GM12878 (cell line): ENCODE results near the gene TTC39B. TPM values are rescaled to one million over a fixed set of nuclear protein-coding genes. Genes with fewer than 3 reads are reported as not detected.

Experiments used
- ATAC-seq: fragments of 200-7000 bp; cut with Tn5 transposase; 3 replicates; pipeline ENCODE4 v1.9.1; 2020; ENCODE audit warnings: mild to moderate bottlenecking, moderate library complexity
- BruUV-seq: library from RNA; stranded (reverse); fragments of 400-500 nt; replicated peaks from 2 replicates; lab custom pipeline; 2021; lab: Mats Ljungman, UMichigan
- CTCF ChIA-PET: fragments of 300-600 bp; sonication (Branson Sonifier 250); formaldehyde crosslinking; extraction: SDS; loops from one replicate; lab custom pipeline; 2021; ENCODE audit warnings: inconsistent platforms; lab: Yijun Ruan, JAX
- POLR2A ChIA-PET: fragments of 350-600 bp; formaldehyde crosslinking; extraction: SDS; loops from one replicate; lab custom pipeline; 2021; ENCODE audit warnings: inconsistent platforms; lab: Charles Lee
- RAD21 ChIA-PET: fragments of 300-600 bp; sonication (Branson Sonifier 250); formaldehyde crosslinking; loops from one replicate; lab custom pipeline; 2023; ENCODE audit warnings: antibody characterized with exemption; ENCODE audit not compliant: unreplicated experiment; lab: Charles Lee
- SMC1A ChIA-PET: fragments of 300-600 bp; sonication (Branson Sonifier 250); formaldehyde crosslinking; loops from one replicate; lab custom pipeline; 2023; ENCODE audit not compliant: unreplicated experiment, uncharacterized antibody; lab: Charles Lee
- DNase-seq: peaks from one replicate; pipeline ENCODE4 v3.0.0-alpha.2; 2011; ENCODE audit warnings: low read depth, low spot score
- FAIRE-seq: peaks from 3 replicates; lab custom pipeline; 2011; peaks lifted over from hg19 to GRCh38; lab: Jason Lieb, UNC
- H2AFZ ChIP-seq: 2 replicates; pipeline ENCODE4 v1.6.0; 2011; ENCODE audit warnings: low read depth, low read length, control low read depth; ENCODE audit not compliant: control insufficient read depth
- H3K27ac ChIP-seq: 2 replicates; pipeline ENCODE4 v1.5.1; 2011; ENCODE audit warnings: control low read depth; ENCODE audit not compliant: control insufficient read depth, insufficient read depth
- H3K27me3 ChIP-seq, 2 experiments: replicated peaks in 1 of 2; 2 replicates each; pipeline versions ENCODE4 v1.6.0 to v1.6.1; 2011; ENCODE audit warnings: low read length in 1 of 2; ENCODE audit not compliant: control insufficient read depth in 2 of 2, insufficient read depth in 2 of 2
- H3K36me3 ChIP-seq, 2 experiments: 2 replicates each; pipeline ENCODE4 v1.5.1; 2011; ENCODE audit warnings: low read length in 1 of 2; ENCODE audit not compliant: control insufficient read depth in 2 of 2, insufficient read depth in 2 of 2
- H3K4me1 ChIP-seq: 2 replicates; pipeline ENCODE4 v1.6.1; 2011; ENCODE audit warnings: mild to moderate bottlenecking, low read length, moderate library complexity, mixed read lengths; ENCODE audit not compliant: control insufficient read depth, insufficient read depth
- H3K4me2 ChIP-seq: 2 replicates; pipeline ENCODE4 v1.6.0; 2011; ENCODE audit warnings: control low read depth; ENCODE audit not compliant: control insufficient read depth, insufficient read depth
- H3K4me3 ChIP-seq: fragments of 200-600 bp; sonication (generic); 2 replicates; pipeline ENCODE4 v1.5.1; 2016
- H3K79me2 ChIP-seq: 2 replicates; pipeline ENCODE4 v1.6.0; 2011; ENCODE audit warnings: low read length; ENCODE audit not compliant: control insufficient read depth, insufficient read depth
- H3K9ac ChIP-seq: 2 replicates; pipeline ENCODE4 v1.8.0; 2011; ENCODE audit warnings: low read length, control low read depth, mixed read lengths; ENCODE audit not compliant: control insufficient read depth, insufficient read depth
- H3K9me3 ChIP-seq: replicated peaks from 3 replicates; pipeline ENCODE4 v1.5.1; 2011; ENCODE audit warnings: mild to moderate bottlenecking, low read length; ENCODE audit not compliant: control insufficient read depth, insufficient read depth
- H4K20me1 ChIP-seq: 2 replicates; pipeline ENCODE4 v1.6.0; 2011; ENCODE audit not compliant: control insufficient read depth, insufficient read depth
- BCL11A ChIP-seq: IDR thresholded peaks from 2 replicates; pipeline ENCODE4 v1.6.1; 2011; ENCODE audit warnings: low read depth, low read length
- CBX5 ChIP-seq: sonication (generic); IDR thresholded peaks from 2 replicates; pipeline ENCODE4 v1.6.1; 2016; ENCODE audit warnings: low read depth, moderate library complexity, mild to moderate bottlenecking, inconsistent platforms
- RAD51 ChIP-seq: fragments of 450-650 bp; IDR thresholded peaks from 2 replicates; pipeline ENCODE4 v1.6.1; 2016; ENCODE audit warnings: moderate library complexity, mild to moderate bottlenecking, inconsistent platforms
- RFX5 ChIP-seq: IDR thresholded peaks from 2 replicates; pipeline ENCODE4 v1.6.1; 2011; ENCODE audit warnings: low read depth, low read length, improper control_type of control experiment
- SP1 ChIP-seq: IDR thresholded peaks from one replicate; pipeline ENCODE4 v1.6.1; 2011; ENCODE audit warnings: low read depth, low read length
- YY1 ChIP-seq: IDR thresholded peaks from 2 replicates; pipeline ENCODE4 v1.6.1; 2011; ENCODE audit warnings: low read depth, mild to moderate bottlenecking, low read length
- WGBS: methylation state at CpG from one replicate; pipeline ENCODE4 v1.1.6; 2016; ENCODE audit warnings: low lambda C conversion rate; ENCODE audit not compliant: insufficient replicate concordance, insufficient coverage; ENCODE audit errors: missing lambda C conversion rate; 5-methylcytosine and 5-hydroxymethylcytosine counted together
- in situ Hi-C: fragments of 300-500 bp; cut with MboI; formaldehyde crosslinking; loops from 9 replicates; pipeline ENCODE4 v1.14.3; 2018; ENCODE audit warnings: mixed read lengths
- intact Hi-C: fragments of 100-400 bp; cut with micrococcal nuclease; formaldehyde crosslinking; loops from one replicate; pipeline ENCODE4 v1.14.2; 2022; ENCODE audit not compliant: unreplicated experiment
- polyA plus RNA-seq, 11 experiments: library from polyadenylated mRNA; depleted of rRNA in 4 of 11; unstranded in 6 of 11; stranded (reverse) in 5 of 11; fragments of >200 nt; fragmentation: Nextera tagmentation in 4 of 11; fragmentation: Illumina TruSeq in 1 of 11; extraction: Ambion mirVana in 4 of 11; extraction: Trizol in 1 of 11; gene quantifications; 1 replicate in 1 of 11; 2 replicates in 10 of 11; pipeline versions ENCODE4 v1.2.1 to v1.2.3, GENCODE V29; 2011 to 2016; ENCODE audit warnings: inconsistent platforms in 2 of 11, missing spikeins in 2 of 11, low read depth in 1 of 11
- total RNA-seq, 4 experiments: library from RNA; depleted of rRNA in 3 of 4; stranded (reverse); fragments of >200 nt in 3 of 4; fragmentation: Illumina TruSeq in 1 of 4; extraction: Trizol in 1 of 4; gene quantifications; 2 replicates each; pipeline versions ENCODE4 v1.2.1 to v1.2.3, GENCODE V29; 2013 to 2021
- TF ChIP-seq, protein P1 (sequence below): IDR thresholded peaks from 2 replicates; pipeline ENCODE4 v1.6.1; 2011; ENCODE audit warnings: borderline replicate concordance, low read depth, mild to moderate bottlenecking, moderate library complexity, mixed read lengths, low read length; ENCODE audit not compliant: insufficient read depth; ENCODE audit errors: extremely low read length

TTC39B gene
- total and polyA plus RNA-seq, 10 of the 15 experiments (the other 5 are each of a cell fraction or from before 2014, with no cell fraction given) = 0.68 to 2.5 (median 1.5) TPM

DNA sequence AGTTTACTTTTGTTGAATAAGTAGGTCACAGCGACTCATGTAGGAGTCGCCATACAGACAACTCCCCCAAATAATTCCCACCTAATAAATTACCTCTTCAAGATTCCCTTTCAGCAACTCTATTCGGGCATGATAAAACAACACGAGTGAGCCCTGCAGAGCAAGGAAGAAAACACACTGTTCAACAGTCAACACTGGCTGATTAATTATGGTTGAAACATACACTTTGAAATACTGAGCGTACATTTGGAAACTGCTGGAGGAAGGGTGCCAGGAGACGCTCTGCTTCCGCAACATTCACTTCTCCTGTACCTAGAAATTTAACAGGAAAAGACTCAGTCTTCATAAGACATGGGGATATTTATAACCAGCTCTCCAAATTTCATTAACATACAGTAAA, 117.5 kb downstream of the TTC39B start:
- no peaks in the 10 kb centered on the region for H3K27me3 ChIP-seq
- H3K79me2 ChIP-seq = no peaks in the 10 kb centered on the region
- POLR2A ChIA-PET = no interaction called here
- intact Hi-C loops = no loop called here
- H3K4me2 ChIP-seq = no peak overlapping the region
- ATAC-seq (no peak), FAIRE-seq (no peak), DNase-seq (no peak)
- no peak overlapping the region for H3K9ac ChIP-seq
- H3K27ac ChIP-seq = no peak overlapping the region
- SMC1A ChIA-PET = interaction anchor here (0.6 to 1.2 kb wide), 3 partner anchors 16 to 315 kb away, joined by 3 read pairs; no protein-coding TSS in a partner anchor
- RAD21 ChIA-PET = no interaction called here
- no peak for TF ChIP-seq BCL11A
- no peaks in the 10 kb centered on the region for H3K9me3 ChIP-seq
- H2AFZ ChIP-seq = no peak overlapping the region
- in situ Hi-C loops = no loop called here
- 72% methylated on average over 7 of the region's 7 CpGs for WGBS
- no peak overlapping the region for H3K4me3 ChIP-seq
- no peaks in the 10 kb centered on the region for H3K4me1 ChIP-seq
- CTCF ChIA-PET = interaction anchor here (1.1 kb wide), 1 partner anchor 23 kb away, joined by 3 read pairs; no protein-coding TSS in a partner anchor
- no TSS peak for BruUV-seq
- H4K20me1 ChIP-seq = no peaks in the 10 kb centered on the region
- no peaks in the 10 kb centered on the region for H3K36me3 ChIP-seq

DNA sequence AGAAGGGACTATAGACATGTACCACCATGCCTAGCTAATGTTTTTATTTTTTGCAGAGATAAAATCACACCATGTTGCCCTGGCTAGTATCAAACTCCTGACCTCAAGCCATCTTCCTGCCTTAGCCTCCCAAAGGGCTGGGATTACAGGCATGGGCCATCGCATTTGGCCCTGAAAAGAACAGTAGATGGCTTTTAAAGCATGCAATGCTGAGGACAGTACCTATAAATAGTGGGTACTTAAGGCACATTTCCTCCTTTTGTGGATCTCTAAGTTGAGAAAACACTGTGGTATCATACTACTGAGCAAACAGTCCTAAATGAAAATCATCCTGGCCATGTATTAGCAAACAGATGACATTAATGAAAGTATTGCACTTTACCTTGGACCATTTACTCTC, 119.4 kb downstream of the TTC39B start:
- RAD21 ChIA-PET = no interaction called here
- CTCF ChIA-PET = no interaction called here
- no peaks in the 10 kb centered on the region for H4K20me1 ChIP-seq
- intact Hi-C loops = no loop called here
- FAIRE-seq (no peak), DNase-seq (no peak)
- H3K79me2 ChIP-seq = no peaks in the 10 kb centered on the region
- no peaks in the 10 kb centered on the region for H3K27me3 ChIP-seq
- BruUV-seq = no TSS peak
- no peak for TF ChIP-seq YY1
- no peak for TF ChIP-seq SP1
- TF ChIP-seq RAD51 = no peak
- TF ChIP-seq, protein P1, sequence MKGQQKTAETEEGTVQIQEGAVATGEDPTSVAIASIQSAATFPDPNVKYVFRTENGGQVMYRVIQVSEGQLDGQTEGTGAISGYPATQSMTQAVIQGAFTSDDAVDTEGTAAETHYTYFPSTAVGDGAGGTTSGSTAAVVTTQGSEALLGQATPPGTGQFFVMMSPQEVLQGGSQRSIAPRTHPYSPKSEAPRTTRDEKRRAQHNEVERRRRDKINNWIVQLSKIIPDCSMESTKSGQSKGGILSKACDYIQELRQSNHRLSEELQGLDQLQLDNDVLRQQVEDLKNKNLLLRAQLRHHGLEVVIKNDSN = no peak
- no peak for TF ChIP-seq CBX5
- no peak for TF ChIP-seq RFX5
- TF ChIP-seq, all 136 proteins: peak for 0
- Histone ChIP-seq H3K9ac (no peak overlapping the region), H3K27ac (no peak overlapping the region), H2AFZ (no peak overlapping the region), H3K9me3 (no peaks in the 10 kb centered on the region), H3K4me3 (no peak overlapping the region), H3K4me2 (no peak overlapping the region), H3K36me3 (no peaks in the 10 kb centered on the region), H3K4me1 (no peaks in the 10 kb centered on the region)
- in situ Hi-C loops = no loop called here
- 64% methylated on average over 1 of the region's 1 CpG for WGBS
- SMC1A ChIA-PET = no interaction called here
- POLR2A ChIA-PET = no interaction called here
- ATAC-seq = no peak
